Fibroblast of skin of scalp (primary cell): Measurements from ENCODE around the gene MOB3C.

Experiments used
- DNase-seq: peaks from one replicate; pipeline ENCODE4 v3.0.0-alpha.2; 2013

The MOB3C gene

GRCh38 chr1:46637444-46638083 lies 21.0 kb upstream of the MOB3C start:
- no peak for DNase-seq

GRCh38 chr1:46635205-46635604 lies 18.6 kb upstream of the MOB3C start:
- DNase-seq, result no peak

- DNase-seq, result no peak
Observed at GRCh38 chr1:46630719-46631118, 14.1 kb upstream of the MOB3C start.

- DNase-seq, result no peak
Observed at GRCh38 chr1:46623743-46624644, 7.4 kb upstream of the MOB3C start.

GRCh38 chr1:46622344-46622743 lies 5.7 kb upstream of the MOB3C start:
- peak; percentile 45 for DNase-seq

- DNase-seq, result no peak
Observed at GRCh38 chr1:46621930-46622329, 5.3 kb upstream of the MOB3C start.

GRCh38 chr1:46619656-46620258 lies 3.1 kb upstream of the MOB3C start:
- DNase-seq, result no peak

GRCh38 chr1:46618754-46619415 lies 2.3 kb upstream of the MOB3C start:
- no peak for DNase-seq

GRCh38 chr1:46617833-46618232 lies 1.2 kb upstream of the MOB3C start:
- DNase-seq, result no peak

- no peak for DNase-seq
Observed at GRCh38 chr1:46617108-46617800, 643 bp upstream of the MOB3C start.

- no peak for DNase-seq
Observed at GRCh38 chr1:46615735-46616134, 876 bp downstream of the MOB3C start.

- DNase-seq, result no peak
Observed at GRCh38 chr1:46615088-46615487, 1.5 kb downstream of the MOB3C start.

- no peak for DNase-seq
Observed at GRCh38 chr1:46614604-46614984, 2.0 kb downstream of the MOB3C start.

- DNase-seq, result peak; percentile 71
Observed at GRCh38 chr1:46613661-46614603, 2.7 kb downstream of the MOB3C start.

GRCh38 chr1:46612937-46613660 lies 3.5 kb downstream of the MOB3C start:
- DNase-seq, result no peak

GRCh38 chr1:46611691-46612221 lies 4.9 kb downstream of the MOB3C start:
- DNase-seq, result no peak

- no peak for DNase-seq
Observed at GRCh38 chr1:46607345-46608130, 9.1 kb downstream of the MOB3C start.

GRCh38 chr1:46606255-46606965 lies 10.2 kb downstream of the MOB3C start:
- DNase-seq, result no peak

- no peak for DNase-seq
Observed at GRCh38 chr1:46605232-46605631, 11.4 kb downstream of the MOB3C start.
